ENCODE measurements around the gene RPL4.

Gene RPL4

GRCh38 chr15:66481107-66481856, 23.4 kb downstream of the RPL4 start:
- no peak overlapping the region for H3K4me3 ChIP-seq (ENCODE audit: low read depth, low read length)
- TF ChIP-seq, protein P1, sequence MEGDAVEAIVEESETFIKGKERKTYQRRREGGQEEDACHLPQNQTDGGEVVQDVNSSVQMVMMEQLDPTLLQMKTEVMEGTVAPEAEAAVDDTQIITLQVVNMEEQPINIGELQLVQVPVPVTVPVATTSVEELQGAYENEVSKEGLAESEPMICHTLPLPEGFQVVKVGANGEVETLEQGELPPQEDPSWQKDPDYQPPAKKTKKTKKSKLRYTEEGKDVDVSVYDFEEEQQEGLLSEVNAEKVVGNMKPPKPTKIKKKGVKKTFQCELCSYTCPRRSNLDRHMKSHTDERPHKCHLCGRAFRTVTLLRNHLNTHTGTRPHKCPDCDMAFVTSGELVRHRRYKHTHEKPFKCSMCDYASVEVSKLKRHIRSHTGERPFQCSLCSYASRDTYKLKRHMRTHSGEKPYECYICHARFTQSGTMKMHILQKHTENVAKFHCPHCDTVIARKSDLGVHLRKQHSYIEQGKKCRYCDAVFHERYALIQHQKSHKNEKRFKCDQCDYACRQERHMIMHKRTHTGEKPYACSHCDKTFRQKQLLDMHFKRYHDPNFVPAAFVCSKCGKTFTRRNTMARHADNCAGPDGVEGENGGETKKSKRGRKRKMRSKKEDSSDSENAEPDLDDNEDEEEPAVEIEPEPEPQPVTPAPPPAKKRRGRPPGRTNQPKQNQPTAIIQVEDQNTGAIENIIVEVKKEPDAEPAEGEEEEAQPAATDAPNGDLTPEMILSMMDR (IDR thresholded peaks at IDR 0.05; ENCODE audit: low read depth, low read length, missing control alignments), result no peak
- no peak for DNase-seq (ENCODE audit: low read depth)

GRCh38 chr15:66480267-66480666, 24.4 kb downstream of the RPL4 start:
- no peak overlapping the region for H3K4me3 ChIP-seq (ENCODE audit: low read depth, low read length)
- TF ChIP-seq, protein P1 (IDR thresholded peaks at IDR 0.05; ENCODE audit: low read depth, low read length, missing control alignments), result no peak
- no peak for DNase-seq (ENCODE audit: low read depth)

DNA sequence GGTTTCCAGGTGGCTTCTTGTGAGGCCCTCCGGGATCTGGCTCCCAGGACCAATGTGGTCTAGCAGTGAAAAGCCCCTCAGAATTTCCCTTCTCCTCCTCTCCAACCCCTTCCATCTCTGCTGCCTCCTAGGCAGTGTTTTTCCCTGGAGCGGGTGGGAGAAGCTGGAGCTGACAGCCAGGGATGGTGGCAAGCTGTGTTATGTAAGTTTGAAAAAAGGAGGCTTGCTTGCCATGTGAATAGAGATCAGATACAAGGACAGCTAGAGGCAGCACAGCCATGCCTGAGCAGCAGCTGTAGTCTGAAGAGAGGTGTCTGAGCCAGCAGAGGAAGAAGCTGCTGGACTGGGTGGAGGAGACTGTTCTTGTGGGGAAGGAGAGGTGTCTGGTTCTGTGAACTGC, 27.6 kb downstream of the RPL4 start:
- TF ChIP-seq, protein P1 (IDR thresholded peaks at IDR 0.05; ENCODE audit: low read depth, low read length, missing control alignments), result no peak
- no peak for DNase-seq (ENCODE audit: low read depth)
- H3K4me3 ChIP-seq (ENCODE audit: low read depth, low read length), result no peak overlapping the region

- TF ChIP-seq, protein P1 (IDR thresholded peaks at IDR 0.05; ENCODE audit: low read depth, low read length, missing control alignments), result no peak
- DNase-seq (ENCODE audit: low read depth), result no peak
- H3K4me3 ChIP-seq (ENCODE audit: low read depth, low read length), result no peak overlapping the region
These were observed 28.1 kb downstream of the RPL4 start for GRCh38 chr15:66476535-66476934.

- no peak for DNase-seq (ENCODE audit: low read depth)
- H3K4me3 ChIP-seq (ENCODE audit: low read depth, low read length), result no peak overlapping the region
- TF ChIP-seq, protein P1 (IDR thresholded peaks at IDR 0.05; ENCODE audit: low read depth, low read length, missing control alignments), result no peak
These were observed 29.7 kb downstream of the RPL4 start for GRCh38 chr15:66474963-66475362.

- TF ChIP-seq, protein P1 (IDR thresholded peaks at IDR 0.05; ENCODE audit: low read depth, low read length, missing control alignments), result no peak
- no peak overlapping the region for H3K4me3 ChIP-seq (ENCODE audit: low read depth, low read length)
- no peak for DNase-seq (ENCODE audit: low read depth)
These were observed 30.5 kb downstream of the RPL4 start for GRCh38 chr15:66474135-66474534.
